GM12864 (cell line): ENCODE data around the gene HDGFL3.

ENCODE experiments used
- DNase-seq: peaks from one replicate; pipeline ENCODE4 v3.0.0-alpha.2; 2011; ENCODE audit warnings: low read depth
- H3K4me3 ChIP-seq: 2 replicates; pipeline ENCODE4 v1.5.1; 2011; ENCODE audit warnings: mild to moderate bottlenecking, low read depth, low read length, control low read depth
- CTCF ChIP-seq: IDR thresholded peaks from 2 replicates; pipeline ENCODE4 v1.5.1; 2011; ENCODE audit warnings: low read depth, mild to moderate bottlenecking, moderate library complexity, low read length, control low read depth, inconsistent platforms; ENCODE audit errors: missing control alignments

The HDGFL3 gene

DNA sequence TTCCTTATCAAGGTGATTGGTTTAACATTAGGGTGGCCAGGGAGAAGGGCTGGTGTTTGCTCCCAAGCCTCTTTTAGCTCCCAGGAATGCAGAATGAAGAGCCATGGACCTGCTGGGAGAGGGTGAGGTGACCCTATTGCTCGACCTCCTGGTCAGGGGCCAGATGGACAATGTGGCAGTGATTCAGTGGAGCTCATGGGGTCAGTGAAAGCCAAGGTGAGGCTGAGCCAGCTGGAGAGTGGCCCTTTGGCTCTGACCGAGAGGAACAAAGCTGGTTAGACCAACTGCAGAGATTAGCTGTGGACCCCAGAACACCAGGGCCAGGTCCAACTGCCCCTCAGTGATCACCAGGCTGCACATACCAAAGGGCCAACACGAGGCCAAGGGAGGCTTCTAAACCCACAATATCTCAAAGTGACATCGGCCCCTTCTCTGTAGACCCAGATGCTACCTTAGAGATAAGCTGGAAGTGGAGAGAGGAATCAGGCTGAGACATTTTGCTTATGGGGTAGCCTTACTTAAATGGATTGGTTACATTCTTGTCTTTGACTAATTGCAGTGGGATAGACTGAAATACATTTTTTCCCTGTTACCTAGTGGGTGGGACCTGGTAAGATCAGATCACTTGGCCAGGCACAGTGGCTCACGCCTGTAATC, 124.8 kb downstream of the HDGFL3 start:
- H3K4me3 ChIP-seq = no peak overlapping the region
- DNase-seq = no peak
- TF ChIP-seq CTCF = no peak

DNA sequence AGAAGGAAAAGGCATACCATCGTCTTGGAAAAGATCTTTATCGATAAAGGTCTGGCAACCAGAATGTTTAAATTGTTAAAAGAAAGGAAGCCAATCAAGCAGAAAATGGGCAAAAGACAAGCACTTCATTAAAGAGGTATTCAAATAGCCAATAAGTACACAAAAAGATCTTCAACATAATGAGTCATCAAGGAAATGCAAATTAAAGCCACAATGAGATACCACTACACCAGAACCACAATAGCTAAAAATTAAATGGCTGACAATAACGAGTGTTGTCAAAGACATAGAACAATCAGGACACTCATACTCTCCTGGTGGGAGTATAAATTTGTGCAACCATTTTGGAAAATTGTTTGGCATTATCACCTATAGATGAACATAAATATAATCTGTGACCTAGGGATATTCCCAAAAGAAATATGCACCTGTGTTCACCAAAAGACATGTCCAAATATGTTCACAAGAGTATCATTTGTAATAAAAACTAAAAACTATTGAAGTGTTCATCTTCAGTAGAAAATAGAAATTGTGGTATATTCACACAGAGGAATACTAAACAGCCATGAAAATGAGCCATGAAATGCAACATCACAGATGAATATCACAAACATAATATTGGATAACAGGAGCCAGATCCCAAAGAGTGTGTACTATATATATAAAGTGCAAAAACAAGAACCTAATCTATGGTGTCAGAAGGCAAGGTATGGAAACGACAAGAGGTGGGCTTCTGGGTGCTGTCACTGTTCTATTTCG, 126.2 kb downstream of the HDGFL3 start:
- DNase-seq = no peak
- no peak for TF ChIP-seq CTCF
- H3K4me3 ChIP-seq = no peak overlapping the region

DNA sequence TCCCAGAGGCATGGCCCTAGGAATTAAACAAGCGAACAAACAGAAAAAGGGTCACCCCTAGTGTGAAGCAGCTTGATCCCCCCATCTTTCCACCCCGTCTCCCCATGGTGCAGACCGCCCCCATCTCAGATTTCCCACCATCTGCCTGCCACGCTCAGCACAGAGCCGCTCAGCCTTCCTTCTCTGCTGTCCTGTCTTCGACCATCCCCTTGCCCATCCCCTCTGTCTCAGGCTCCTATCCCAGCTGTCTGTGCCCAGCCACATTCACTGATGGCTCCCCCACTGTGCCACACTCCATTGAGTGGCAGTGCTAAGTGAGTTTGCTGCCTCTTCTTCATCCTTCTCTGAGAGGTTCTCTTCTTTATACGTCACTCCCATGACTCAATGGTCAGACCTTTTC, 128.9 kb downstream of the HDGFL3 start:
- no peak for DNase-seq
- TF ChIP-seq CTCF = no peak
- H3K4me3 ChIP-seq = no peak overlapping the region
